ENCODE data around the gene OPRL1.

Gene OPRL1

DNA sequence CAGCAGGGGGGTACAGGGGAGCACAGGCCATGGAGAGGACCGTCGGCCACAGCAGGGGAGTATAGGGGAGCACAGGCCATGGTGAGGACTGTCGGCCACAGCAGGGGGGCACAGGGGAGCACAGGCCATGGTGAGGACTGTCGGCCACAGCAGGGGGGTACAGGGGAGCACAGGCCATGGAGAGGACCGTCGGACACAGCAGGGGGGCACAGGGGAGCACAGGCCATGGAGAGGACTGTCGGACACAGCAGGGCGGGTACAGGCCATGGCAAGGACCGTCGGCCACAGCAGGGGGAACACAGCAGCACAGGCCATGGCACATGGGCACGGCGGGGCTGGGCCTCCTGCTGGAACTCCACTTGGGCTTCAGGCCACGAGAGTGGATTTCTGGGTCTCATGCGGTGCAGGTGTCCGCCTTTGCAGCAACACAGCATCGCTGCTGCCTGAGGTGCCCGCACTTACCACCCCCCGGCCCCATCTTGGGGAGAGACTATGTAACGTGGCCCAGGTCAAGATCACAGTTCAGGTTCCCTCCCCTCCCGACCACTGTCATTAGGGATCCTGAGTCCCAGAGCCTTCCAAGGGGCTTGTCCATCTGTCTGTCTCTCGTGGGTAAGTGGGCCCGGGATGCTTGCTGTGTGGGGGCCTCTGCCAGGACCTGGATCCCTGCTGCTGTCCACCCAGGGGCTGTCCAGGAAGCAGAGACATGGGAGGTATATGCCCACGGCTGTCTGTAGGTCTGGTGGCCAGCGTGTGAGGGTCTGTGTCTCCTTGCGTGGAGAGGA is 25.0 kb downstream of the OPRL1 start:
- no peak for DNase-seq (ENCODE audit: low read depth)

DNA sequence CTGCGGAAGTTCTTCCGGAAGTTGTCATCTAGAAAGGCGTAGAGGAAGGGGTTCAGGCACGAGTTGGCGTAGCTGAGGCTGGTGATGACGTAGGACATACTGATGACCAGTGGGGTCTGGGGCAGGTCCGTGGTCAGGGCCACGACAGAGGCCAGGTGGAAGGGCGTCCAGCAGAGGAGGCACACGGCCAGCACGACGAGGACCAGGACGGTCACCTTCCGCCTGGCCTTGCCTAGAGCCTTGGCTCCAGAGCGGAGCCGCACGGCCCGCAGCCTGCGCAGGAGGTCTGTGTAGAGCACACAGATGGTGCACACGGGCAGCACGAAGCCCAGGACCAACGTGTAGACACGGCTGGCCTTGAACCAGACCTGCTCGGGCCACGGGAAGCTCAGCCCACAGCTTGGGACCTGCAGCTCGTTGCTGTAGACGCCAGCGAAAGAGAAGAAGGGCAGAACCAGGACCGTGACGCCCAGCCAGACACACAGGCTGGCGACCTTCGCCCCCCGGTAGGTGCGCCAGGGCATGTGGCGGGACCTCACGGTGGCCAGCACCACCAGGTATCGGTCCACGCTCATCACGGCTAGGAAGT is 26.1 kb downstream of the OPRL1 start:
- no peak for DNase-seq (ENCODE audit: low read depth)

DNA sequence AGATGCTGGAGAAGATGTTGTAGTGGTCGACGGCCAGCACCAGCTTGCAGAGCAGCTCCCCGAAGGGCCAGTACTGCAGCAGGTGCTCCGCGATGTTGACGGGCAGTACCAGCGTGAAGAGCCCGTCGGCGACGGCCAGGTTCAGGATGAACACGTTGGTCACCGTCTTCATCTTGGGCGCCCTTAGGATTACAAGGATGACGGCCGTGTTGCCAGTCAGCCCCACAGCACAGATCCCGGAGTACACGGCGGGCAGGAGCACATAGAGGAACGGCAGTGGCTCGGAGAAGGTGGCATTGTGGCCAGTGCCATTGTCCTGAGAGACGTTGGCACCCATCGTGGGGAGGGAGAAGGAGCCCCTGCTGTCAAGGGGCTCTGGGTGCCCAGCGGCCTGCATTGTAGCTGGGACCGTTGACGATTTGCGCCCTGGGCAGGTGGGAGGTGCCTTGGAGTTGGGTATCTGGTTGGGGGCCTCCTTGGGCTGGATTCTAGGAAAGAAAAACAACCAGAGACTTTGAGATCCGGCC is 26.6 kb downstream of the OPRL1 start:
- DNase-seq (ENCODE audit: low read depth) = no peak

DNA sequence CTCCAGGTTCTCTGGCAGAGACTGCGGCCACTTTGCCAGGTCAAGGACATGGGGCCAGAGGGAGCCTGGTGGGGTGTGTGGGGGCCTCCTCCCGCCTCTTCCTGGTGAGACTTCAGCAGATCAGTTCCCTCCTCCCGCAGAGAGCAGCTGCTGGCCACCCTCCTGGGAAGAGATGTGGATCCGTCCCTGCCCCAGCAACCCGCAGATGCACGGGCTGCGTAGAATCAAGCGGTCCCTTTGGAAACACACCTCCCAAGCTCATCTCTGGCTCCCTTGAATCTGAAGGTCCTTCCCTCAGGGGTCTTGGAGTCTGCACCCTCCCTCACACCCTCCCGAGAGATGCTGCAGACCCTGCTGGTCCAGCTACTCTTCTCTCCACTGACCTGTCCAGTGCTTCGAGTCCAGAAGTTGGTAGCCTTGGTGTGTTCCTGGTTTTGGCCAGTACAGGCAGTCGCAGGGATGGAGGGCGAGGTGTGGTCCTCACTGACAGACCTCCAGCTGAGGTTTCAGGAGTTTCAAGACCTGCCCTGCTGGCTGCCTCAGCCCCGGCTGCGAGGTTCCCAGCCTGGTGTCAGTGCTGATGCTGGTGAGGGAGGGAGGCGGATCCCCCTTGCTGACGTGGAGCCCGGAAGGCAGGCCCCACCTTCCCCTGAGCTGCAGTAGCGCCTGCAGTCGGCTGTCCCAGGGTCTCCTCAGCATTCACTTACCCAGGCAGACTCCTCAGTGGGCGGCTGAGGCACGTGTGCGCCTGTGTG is 27.3 kb downstream of the OPRL1 start, which contains the start of gene NPBWR2:
TSS of gene NPBWR2 (minus strand) at position 585 of the 755 bp plus-strand sequence. CDS start 734 bp downstream, outside the sequence.
- no peak for DNase-seq (ENCODE audit: low read depth)

DNA sequence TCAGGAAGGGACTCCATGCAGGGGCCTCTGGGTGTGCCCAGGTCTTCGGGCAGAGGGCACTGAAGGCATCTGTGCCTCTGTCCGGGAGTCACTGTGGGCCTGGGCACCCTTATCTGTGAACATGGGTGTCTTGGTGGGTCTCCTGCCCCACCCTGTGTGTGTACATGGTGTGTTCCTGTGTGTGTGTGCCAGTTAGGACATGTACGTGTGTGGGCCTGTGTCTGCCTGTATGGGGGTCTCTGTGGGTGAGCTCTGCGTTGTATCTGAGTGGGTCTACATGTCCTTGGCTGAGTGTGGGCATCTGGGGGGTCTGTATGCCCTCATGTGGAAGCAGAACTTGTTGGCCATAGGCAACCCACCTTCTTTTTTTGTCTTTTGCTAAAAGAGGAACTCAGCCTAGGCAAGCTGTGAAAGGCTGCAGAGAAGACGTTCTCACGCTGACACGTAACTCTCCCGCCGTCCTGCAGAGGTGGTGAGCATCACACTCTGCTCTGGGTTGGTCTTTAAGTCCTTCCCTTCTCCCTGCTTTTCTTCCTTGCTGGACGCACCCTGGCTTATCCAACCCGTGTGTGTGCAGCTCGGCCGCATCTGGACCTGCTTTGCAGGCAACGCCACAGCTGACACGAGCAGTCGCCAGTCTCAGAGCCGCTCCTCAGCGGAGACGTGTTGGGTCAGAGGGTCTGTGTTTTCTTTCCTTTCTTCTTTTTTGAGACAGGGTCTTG is 28.0 kb downstream of the OPRL1 start:
- no peak for DNase-seq (ENCODE audit: low read depth)

DNA sequence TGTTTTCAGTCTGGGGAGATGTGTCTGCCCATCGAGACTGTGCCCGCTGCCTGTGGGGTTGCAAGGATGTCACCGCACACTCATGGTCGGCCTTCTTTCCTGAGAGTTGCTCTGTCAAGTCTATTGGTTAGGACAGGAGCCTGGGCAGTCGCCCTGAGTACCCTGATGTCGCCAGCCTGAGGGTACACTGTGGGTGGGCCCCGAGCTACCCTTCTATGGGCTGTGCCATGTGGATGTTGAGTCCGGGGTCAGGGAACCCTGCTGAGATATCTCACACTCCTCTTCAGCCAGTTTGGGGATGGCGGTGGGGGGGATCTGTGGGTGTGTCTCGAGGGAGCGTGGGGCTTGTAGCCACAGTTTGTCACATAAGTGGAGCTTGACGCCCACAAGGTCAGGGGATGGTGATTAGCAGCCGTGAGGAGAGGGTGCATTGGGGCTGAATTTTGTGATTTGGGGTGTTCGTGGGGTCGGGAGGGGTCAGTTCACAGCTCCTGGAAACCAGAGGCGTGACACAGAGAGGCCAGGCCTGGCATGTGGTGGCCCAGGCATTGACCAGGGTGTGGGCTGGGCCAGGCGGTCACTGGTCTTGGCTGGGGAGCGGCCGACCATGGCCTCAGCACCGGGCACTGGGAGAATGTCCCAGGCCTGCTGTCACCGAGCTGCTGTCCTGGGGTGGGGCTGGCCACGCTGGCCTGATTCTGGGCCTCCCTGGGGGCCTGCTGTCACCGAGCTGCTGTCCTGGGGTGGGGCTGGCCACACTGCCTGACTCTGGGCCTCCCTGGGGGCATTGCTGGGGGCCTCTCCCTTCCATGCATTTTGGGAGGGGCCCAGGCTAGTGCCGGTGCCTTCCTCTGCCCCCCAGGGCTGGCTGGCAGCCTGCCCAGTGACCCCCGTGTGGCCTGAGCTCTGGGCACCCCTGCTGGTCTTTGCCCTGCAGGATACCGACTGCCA is 29.1 kb downstream of the OPRL1 start:
- DNase-seq (ENCODE audit: low read depth) = no peak

DNA sequence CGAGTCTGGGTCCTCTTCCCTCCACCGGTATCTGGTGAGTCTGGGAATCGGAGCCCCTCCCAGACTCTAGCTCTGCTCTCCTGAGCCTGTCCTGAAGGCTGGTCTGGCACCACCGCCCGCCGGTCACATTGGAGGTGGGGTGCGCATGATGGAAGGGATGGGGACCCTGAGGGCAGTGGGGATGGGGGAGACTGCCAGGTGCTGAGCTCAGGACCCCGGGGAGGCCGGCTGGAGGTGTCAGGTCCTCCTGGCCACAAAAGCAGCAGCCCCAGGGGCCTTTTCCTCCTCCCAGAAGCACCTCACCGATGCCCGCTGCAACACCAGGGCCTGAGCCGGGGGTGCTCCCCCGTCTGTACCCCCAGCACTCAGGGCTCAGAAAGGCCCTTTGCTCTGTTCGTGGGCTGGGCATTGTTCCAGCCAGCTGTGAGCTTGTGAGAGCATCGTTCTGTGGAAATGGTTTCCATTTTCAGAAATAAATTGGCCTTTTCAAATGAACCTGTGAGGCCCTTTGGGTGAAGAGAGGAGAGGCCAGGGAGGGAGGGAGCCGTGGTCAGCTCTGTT is 30.0 kb downstream of the OPRL1 start:
- no peak for DNase-seq (ENCODE audit: low read depth)

DNA sequence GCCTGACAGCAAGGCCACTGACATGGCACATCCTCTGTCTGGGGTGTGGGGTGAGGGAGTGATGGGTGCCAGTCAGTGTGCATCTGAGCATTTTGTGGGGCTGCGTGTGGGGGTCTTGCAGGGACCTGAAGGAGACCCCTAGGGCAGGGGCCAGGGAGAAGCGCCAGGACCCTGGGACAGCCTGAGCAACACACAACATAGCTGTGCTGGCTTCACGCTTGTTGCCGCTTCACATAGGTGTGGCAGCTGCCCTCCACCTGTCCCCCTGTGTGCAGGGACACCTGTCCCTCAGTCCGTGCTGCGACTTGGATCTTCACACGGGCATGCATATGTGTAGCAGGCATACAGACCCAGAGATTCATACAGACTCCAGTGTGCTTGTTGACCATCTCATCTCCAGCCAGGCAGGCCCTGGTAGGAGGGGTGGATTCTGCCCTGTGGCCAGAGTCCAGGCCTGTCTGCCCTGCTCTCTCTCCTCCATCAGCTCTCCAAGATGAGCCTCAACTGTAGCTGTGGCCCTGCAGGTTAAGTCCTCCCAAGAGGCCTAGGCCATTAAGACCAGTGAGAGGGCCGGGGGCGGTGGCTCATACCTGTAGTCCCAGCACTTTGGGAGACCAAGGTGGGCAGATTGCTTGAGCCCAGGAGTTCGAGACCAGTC is 30.7 kb downstream of the OPRL1 start:
- no peak for DNase-seq (ENCODE audit: low read depth)

DNA sequence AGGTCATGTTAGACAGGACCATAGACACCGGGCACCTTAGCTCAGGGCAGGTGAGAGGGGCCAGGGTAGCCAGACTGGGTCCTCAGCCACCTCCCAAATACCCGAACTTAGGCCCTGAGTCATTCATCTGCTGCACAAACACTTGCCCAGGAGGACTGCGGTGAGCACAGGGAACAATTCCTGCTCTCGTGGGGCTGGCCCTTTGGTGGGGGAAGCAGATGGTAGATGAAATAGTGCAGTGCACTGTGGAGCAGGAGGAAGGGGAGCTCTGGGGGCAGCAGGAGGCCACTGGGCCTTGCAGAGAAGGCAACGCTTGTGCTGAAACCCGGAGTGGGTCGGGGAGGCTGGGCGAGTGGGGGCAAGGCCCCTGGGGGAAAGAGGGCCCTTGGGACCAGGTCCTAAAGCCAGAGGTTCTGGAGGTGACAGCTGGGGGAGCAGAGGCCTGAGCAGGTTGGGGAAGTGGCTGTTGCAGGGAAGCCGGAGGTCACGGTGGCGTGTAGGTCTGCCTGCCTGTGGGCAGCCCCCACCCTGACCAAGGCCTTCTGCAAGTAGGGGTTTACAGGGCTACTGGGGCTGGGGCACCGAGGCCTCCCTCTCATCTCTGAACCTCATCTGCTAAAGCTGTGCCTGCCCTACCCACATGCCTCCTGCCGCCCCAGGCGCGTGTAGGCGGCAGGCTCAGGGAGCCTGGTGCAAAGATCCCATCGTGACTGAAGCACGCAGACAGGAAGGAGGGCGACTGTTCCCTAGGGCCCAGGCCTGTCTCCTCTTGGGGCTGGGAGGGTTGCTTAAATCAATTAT is 32.2 kb downstream of the OPRL1 start:
- DNase-seq (ENCODE audit: low read depth) = no peak

DNA sequence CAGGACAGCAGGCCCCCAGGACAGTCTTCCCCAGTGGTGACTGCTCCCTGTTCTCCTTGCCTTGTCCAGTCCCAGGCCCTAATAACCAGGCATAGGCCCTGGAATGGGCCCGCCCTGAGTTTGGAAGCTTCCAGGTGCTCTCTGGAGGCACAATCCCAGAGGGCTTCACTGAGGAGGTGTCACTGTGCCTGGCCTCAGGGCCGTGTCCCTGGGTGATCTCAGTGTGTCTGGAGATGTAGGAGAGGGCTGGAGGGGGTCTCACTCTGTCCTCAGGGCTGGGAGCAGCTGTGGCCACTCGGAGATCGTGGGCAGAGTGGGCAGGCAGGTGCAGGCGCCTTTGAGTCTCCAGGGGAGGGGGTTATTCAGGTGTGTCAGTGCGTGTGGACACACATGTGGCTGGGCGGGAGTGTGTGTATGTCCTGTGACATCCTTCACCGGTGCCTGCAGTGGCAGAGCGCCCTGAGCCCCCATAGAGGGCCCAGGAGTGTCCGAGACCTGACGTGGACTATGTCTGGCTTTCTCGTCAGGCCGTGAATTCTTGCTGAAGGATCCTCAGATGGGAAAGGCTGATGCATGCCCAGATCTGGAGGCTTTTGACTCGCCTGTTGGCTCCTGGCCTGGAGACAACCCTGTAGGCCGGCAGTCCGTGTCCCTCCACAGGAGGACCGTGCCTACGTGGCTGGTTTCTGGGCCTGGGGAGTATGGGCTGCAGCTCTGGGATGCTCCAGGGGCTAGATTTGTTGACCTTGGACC is 33.0 kb downstream of the OPRL1 start:
- DNase-seq (ENCODE audit: low read depth) = no peak

DNA sequence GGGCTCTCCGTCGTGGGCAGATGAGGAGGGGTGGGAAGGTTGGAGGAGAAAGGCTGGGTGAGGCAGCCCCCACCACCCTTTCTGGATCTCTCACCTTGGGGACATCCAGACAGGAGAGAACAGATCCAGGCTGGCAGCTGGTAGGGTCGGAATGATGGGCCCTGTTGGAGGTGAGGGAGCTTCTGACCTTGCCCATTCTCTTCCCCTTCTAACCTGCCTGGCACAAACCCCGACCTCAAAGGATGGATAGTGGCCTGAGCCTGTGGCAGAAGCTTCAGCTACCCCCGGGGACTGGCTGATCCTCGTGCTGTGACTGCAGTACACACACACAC is 33.5 kb downstream of the OPRL1 start:
- DNase-seq (ENCODE audit: low read depth) = no peak

DNA sequence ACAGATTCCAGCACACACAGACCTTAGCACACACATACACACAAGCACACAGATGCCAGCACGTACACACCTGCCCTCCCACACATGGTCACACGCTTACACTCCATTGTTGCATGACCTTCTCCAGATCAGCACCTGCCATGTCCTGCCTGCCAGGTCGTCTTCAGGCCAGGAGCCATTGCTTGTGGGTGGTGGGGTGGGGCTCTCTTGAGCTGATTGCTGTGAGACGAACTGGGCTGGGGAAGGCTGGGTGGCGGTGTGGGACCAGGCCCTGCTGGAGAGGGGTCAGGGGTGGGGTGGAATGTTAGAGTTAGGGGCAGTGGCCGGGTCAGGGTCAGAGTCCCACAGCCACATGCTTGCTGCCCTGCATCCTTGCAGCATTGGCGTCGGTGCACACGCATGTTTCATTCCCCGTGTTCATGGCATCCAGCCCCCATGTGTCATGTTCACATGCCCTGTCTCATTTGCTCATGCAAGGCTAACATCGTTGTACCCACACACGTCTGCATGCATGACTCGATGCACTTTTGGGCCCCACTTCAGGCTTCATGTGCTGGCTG is 34.0 kb downstream of the OPRL1 start:
- DNase-seq (ENCODE audit: low read depth) = no peak

DNA sequence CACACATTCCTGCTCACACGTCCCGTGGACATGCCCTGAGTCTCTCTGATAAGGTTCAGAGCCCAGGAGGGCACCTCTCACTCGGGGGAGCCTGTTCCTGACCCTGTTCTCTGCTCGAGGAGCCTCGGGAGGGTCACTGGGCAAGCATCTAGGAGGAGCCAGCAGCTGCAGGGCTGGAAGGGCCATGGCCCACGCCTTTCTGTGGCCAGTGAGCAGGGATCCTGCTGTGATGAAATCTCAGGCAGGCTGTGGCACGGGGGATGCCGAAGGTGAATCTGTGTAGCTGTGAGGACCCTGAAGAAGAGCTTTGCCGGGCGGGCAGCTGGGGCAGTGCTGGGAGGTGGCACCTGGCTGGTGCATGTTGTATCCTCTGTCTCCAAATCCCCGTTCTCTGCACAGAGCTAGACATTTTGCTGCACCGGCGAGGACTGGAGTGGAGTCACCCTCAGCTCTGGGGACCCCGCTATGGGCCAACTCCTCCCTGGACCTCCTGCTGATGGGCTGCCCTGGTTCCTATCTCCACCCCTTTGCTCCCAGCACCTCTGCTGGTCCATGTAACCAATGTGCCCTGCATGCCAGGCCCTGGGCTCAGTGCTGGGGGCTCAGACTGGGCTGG is 34.6 kb downstream of the OPRL1 start:
- DNase-seq (ENCODE audit: low read depth) = no peak

DNA sequence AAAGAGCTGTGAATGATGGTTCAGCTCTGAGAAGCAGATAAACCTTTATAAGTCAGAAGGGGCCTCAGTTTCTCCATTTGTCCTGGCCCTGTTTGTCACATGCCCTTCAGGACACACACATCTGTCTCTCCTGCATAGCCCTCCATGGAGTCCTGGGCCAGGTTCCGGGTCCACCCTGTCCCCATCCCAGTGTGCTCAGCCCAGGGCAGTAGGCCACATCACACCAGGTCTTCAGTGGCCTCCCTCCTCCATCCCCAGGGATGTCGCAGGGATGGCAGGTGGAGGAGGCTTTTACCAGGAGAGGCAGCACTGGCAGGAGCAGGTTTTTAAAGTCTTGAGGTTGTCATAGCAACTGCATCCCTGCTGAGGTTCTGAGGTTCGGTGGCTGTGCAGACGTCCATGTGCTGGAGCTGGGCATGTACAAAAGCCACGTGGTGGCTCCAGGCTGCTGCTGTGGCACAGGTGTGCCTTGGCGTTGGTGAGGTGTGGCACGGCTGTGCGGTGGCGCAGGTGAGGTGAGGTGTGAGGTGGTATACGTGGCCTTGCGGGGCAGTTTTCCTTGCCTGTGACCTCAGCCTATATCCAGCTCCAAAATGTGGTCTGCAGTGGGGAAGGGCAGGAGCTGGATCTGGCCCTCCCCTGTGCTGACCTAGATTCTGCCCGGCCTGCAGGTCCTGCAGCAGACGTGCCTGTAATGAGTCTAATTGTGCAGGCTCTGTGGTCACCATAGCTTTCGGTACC is 35.5 kb downstream of the OPRL1 start:
- DNase-seq (ENCODE audit: low read depth) = no peak

DNA sequence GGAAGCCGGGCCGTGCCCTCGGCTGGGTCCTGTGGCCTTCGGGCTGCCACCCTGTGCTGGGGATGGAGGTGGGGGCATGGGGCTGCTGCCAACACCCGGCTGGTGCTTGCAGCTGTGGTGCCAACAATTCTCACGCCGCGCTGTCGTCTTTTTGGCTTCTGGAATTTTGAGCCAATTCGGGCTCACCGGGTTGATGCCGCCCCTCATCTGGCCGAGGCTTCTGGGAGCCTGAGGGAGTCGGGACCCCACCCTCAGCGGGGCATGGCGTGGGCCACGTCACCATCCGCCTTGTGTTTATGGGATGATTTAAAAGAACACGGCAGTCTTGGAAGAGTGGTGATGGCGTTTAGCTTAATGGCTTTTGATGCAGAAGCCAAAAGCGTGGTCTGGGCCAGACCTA is 36.1 kb downstream of the OPRL1 start:
- DNase-seq (ENCODE audit: low read depth) = no peak

DNA sequence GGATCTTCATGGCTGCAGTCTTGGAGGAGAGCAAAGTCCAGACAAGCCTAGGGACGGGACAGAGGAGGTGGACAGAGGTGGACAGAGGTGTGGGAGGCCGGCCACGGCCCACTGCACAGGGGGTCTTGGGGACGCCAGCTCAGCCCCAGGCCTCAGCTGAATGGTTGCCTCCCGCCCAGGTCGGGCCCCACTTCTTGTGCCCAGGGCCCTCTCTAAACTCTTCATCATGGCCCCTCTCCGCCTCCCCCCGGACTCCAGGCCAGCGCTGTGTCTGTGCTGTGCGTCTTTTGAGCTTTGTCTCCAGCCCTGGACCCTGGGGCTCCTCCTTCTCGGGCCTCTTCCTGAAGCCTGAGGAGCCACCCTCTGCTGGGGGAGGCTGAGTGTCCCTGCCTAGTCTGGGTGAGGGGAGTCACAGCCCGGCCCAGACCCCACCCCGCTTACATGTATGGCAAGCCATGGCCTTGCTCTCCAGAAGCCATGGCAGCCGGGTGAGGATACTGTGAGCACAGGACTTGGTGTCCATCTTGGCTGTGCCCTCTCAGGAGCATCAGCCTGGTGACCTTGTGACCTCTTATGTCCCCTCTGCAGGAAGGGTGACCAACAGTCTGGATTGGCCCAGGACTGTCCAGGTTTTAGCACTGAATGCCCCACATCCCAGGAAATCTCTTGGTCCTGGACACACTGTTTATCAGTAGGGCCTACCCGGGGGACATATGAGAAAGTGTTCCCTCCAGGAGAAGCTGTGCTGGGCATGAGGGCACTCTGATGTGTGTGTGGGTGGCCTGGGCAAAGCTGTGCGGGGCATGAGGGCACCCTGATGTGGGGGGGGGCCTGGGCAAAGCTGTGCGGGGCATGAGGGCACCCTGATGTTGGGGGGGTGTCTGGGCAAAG is 36.9 kb downstream of the OPRL1 start:
- no peak for DNase-seq (ENCODE audit: low read depth)
